Dermis lymphatic vessel endothelial cell (primary cell): Measurements from ENCODE around the gene SLC10A6. TPM values are rescaled to one million over a fixed set of nuclear protein-coding genes. Genes with fewer than 3 reads are reported as not detected.

ENCODE experiments used
- total RNA-seq: library from RNA; depleted of rRNA; stranded (reverse); fragments of >200 nt; gene quantifications from 2 replicates; pipeline ENCODE4 v1.2.1, GENCODE V29; 2014

Gene SLC10A6, protein sequence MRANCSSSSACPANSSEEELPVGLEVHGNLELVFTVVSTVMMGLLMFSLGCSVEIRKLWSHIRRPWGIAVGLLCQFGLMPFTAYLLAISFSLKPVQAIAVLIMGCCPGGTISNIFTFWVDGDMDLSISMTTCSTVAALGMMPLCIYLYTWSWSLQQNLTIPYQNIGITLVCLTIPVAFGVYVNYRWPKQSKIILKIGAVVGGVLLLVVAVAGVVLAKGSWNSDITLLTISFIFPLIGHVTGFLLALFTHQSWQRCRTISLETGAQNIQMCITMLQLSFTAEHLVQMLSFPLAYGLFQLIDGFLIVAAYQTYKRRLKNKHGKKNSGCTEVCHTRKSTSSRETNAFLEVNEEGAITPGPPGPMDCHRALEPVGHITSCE
- 1.4 and 7.9 TPM in 2 replicates for total RNA-seq

DNA sequence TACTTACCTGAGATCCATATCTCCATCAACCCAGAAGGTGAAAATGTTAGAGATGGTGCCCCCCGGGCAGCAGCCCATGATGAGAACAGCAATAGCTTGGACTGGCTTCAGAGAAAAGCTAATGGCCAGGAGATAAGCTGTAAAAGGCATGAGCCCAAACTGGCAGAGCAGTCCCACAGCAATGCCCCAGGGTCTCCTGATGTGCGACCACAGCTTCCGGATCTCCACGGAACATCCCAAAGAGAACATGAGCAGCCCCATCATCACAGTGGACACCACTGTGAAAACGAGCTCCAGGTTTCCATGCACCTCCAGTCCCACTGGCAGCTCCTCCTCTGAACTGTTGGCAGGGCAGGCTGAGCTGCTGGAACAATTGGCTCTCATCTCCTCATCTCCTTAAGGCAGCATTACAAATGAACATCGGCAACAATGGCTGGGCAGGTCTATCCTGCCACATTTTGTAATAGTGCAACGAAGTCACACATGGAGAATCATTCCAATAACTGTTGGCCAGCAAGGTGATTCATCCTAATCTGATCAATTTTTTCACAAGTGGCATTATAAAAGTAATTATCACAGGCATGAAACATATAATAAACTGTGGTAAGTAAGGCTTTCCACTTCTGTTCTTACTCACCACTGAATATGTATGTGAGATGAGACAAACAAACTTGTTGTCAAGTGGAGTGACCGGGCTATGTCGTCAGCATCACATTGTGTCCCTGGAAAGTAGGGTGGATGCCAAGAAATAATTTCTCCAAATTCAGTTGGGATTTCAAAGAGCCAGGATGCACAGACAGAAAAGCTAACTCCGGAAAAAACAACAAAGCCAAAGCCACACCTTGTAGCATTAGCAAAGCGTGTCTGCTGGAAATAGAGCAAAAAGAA, at the start of gene SLC10A6:
Gene SLC10A6 (minus strand): TSS at position 653 of the 888 bp plus-strand sequence. CDS start 269 bp downstream, at position 384.

DNA sequence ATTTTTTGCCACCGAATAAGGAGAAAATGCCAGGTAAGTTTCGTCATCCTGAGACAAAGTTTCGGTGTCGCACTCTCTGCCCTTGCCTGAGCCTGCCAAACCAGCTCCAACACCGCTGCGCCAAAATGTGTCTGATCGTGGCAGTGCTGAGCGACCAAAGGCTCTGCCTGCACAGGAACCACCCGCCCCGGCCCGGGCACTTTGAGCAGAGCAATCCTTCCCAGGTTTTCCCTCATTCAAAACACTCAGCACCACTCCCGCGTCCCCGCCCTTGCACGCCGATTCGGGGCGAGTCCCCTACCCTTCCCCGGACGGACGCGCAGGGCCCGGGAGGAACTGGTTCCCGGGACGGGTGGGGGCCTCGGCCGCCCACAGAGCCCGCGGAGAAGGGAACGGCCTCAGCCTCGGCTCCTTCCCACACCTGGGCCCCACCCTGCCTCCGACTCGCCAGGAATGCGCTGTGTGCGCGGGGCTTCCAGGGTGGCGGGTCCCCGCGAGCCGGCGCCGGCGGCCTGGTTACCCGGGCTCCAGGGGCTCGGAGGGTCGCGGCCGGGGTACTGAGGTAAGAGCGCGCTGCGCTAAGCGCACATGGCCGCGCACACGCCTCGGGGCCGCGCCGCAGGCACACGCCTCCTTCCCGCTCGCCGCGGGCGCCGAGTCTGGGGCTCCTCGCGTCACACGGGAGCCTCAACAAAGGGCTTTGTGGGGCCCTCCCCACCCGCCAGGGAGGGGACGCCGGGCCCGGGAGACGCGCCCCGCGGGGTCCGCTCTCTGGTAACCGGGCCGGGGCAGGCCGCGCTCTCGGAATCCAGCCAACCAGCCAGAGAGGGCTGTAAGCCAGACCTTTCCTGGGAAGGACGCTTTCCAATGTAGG, 42.8 kb upstream of the SLC10A6 start, which contains the start of gene C4orf36:
Gene C4orf36 (minus strand): TSS at position 661 of the 874 bp plus-strand sequence. CDS start 902 bp downstream, outside the sequence.

Other genes starting within 250 kb of the SLC10A6 start
- 0.22 and 0.52 TPM in 2 replicates for gene C4orf36, start 43.0 kb upstream of the SLC10A6 start, total RNA-seq
- gene AFF1, start 85.6 kb upstream of the SLC10A6 start, total RNA-seq, result 17.7 and 19.1 TPM in 2 replicates